Measurements from ENCODE around the gene GTPBP1. TPM values are rescaled to one million over a fixed set of nuclear protein-coding genes. Genes with fewer than 3 reads are reported as not detected.

Gene GTPBP1
- total RNA-seq, 1 experiment from 2014 or later = 28.9 TPM

GRCh38 chr22:38734421-38735100 lies 28.8 kb downstream of the GTPBP1 start:
- H3K4me3 ChIP-seq = no peak overlapping the region
- no peaks in the 10 kb centered on the region for H3K27me3 ChIP-seq (replicated peaks)
- H3K9me3 ChIP-seq (replicated peaks) = no peaks in the 10 kb centered on the region
- no peaks in the 10 kb centered on the region for H3K4me1 ChIP-seq (replicated peaks)
- H3K27ac ChIP-seq = no peak overlapping the region
- no peak for DNase-seq (ENCODE audit: low read depth in 1 of 2, low spot score in 2 of 2)
- peaks cover 100% of the 10 kb centered on the region for H3K36me3 ChIP-seq

GRCh38 chr22:38735126-38735464 lies 29.4 kb downstream of the GTPBP1 start:
- H3K27ac ChIP-seq = no peak overlapping the region
- peaks cover 100% of the 10 kb centered on the region for H3K36me3 ChIP-seq
- H3K4me1 ChIP-seq (replicated peaks) = no peaks in the 10 kb centered on the region
- no peak overlapping the region for H3K4me3 ChIP-seq
- no peaks in the 10 kb centered on the region for H3K27me3 ChIP-seq (replicated peaks)
- no peak for DNase-seq (ENCODE audit: low read depth in 1 of 2, low spot score in 2 of 2)
- H3K9me3 ChIP-seq (replicated peaks) = no peaks in the 10 kb centered on the region

DNA sequence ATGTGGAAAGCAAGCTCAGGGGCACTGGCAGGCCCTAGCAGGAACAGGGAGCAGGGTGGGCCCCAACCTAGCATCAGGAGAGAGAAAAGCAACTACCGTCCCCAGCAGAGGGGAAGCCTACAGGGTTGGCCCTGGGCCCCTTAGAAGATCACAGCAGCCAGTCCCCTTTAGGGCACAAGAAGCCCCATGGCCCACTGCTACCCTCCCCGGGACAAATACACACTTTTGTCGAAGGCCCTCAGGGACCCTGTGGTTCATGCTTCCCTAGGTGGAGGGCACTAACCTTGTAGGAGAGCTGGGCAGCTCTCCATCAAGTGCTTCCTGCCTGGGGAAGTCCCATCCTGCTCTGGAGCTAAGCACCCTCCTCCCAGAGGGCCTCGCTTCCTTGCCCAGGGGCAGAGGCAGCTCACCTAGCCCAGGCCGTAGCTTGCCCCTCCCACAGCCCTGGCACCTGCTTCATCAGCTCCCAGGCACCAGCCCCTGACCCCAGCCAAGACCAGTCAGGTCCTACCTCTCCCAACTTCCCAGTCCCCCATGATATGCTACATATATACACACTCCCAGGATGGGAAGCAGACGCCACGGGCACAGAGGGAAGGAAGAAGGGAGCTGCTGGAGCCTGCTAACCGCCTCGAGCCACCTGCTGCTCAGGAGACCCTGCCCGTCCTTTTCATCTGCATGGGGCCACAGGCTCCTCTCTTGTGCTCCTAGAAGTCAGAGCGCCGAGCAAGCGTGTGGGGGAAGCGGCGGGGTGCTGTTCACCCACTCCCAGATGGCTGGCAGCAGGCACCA lies 29.9 kb downstream of the GTPBP1 start:
- no peak for DNase-seq (ENCODE audit: low read depth in 1 of 2, low spot score in 2 of 2)
- H3K27ac ChIP-seq = no peak overlapping the region
- H3K4me3 ChIP-seq = no peak overlapping the region
- peaks cover 100% of the 10 kb centered on the region for H3K36me3 ChIP-seq
- H3K9me3 ChIP-seq (replicated peaks) = no peaks in the 10 kb centered on the region
- no peaks in the 10 kb centered on the region for H3K4me1 ChIP-seq (replicated peaks)
- no peaks in the 10 kb centered on the region for H3K27me3 ChIP-seq (replicated peaks)

DNA sequence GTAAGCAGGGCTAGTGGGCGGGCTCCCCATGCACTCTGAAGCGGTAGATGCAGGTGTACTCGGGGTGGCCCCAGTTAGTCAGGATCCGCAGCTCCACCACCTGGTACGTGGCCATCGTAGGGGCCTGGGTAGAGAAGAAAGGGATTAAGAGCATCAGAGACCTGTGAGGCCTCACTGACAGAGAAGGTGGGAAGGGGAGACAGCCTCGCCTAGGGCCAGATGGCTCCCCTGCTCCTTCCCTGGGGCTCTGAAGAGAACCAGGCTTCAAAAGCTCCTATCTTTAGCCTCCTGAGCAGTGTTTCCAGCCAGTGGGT lies 30.5 kb downstream of the GTPBP1 start:
- DNase-seq (ENCODE audit: low read depth in 1 of 2, low spot score in 2 of 2) = no peak
- H3K27me3 ChIP-seq (replicated peaks) = no peaks in the 10 kb centered on the region
- no peaks in the 10 kb centered on the region for H3K9me3 ChIP-seq (replicated peaks)
- no peak overlapping the region for H3K4me3 ChIP-seq
- peaks cover 100% of the 10 kb centered on the region for H3K36me3 ChIP-seq
- H3K4me1 ChIP-seq (replicated peaks) = no peaks in the 10 kb centered on the region
- no peak overlapping the region for H3K27ac ChIP-seq

DNA sequence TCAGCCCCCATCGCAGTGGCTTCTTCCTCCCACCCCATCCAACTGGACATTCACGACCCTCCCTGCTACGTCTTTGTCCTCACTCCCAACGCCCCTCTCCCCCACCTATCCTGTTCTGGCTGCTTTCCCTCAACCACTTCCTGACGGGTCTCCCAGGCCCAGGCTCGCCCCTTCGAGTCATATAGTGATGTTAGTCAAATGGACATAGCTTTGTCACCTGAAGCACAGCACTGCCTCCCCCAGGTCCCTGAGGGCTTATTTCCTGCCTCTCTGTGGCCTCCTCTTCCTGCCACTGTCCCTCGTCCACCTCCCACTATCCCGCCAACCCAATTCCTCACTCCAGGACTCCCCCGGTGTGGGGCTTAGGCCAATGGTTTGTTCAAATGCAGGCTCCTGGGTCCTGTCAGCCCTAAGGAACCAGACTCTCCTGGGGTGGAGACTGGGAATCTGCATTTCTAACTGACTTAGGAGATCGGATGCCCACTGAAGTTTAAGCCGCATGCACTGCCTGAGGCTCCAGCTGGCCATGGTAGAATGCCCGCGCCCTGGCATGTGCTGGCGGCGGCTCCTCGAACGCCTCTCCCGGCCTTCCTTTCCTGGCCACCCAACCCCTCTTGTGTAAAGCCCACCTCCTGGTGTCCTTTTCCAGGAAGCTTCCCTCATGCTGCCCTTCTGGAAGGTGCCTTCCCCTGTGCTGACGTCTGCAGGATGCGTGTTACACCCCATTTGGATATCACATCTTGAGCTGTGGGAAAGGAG lies 31.7 kb downstream of the GTPBP1 start:
- peaks cover 100% of the 10 kb centered on the region for H3K36me3 ChIP-seq
- DNase-seq (ENCODE audit: low read depth in 1 of 2, low spot score in 2 of 2) = no peak

GRCh38 chr22:38738475-38739070 lies 32.8 kb downstream of the GTPBP1 start:
- H3K27ac ChIP-seq = no peak overlapping the region
- H3K9me3 ChIP-seq (replicated peaks) = no peaks in the 10 kb centered on the region
- H3K36me3 ChIP-seq = peaks cover 99% of the 10 kb centered on the region
- no peaks in the 10 kb centered on the region for H3K4me1 ChIP-seq (replicated peaks)
- H3K4me3 ChIP-seq = no peak overlapping the region
- H3K27me3 ChIP-seq (replicated peaks) = no peaks in the 10 kb centered on the region
- DNase-seq (ENCODE audit: low read depth in 1 of 2, low spot score in 2 of 2) = no peak

More for the DNA sequence above, 31.7 kb downstream of the GTPBP1 start:
- no peak overlapping the region for H3K4me3 ChIP-seq
- H3K27ac ChIP-seq = no peak overlapping the region
- no peaks in the 10 kb centered on the region for H3K4me1 ChIP-seq (replicated peaks)
- H3K27me3 ChIP-seq (replicated peaks) = no peaks in the 10 kb centered on the region
- no peaks in the 10 kb centered on the region for H3K9me3 ChIP-seq (replicated peaks)

- Histone ChIP-seq H3K27ac (no peak overlapping the region), H3K4me3 (no peak overlapping the region), H3K4me1 (replicated peaks) (no peaks in the 10 kb centered on the region), H3K36me3 (peaks cover 99% of the 10 kb centered on the region), H3K9me3 (replicated peaks) (no peaks in the 10 kb centered on the region), H3K27me3 (replicated peaks) (no peaks in the 10 kb centered on the region)
- no peak for DNase-seq (ENCODE audit: low read depth in 1 of 2, low spot score in 2 of 2)
Measured at GRCh38 chr22:38739300-38740055, 33.7 kb downstream of the GTPBP1 start.

- H3K27ac ChIP-seq = no peak overlapping the region
- peaks cover 99% of the 10 kb centered on the region for H3K36me3 ChIP-seq
- DNase-seq (ENCODE audit: low read depth in 1 of 2, low spot score in 2 of 2) = no peak
- no peak overlapping the region for H3K4me3 ChIP-seq
- H3K27me3 ChIP-seq (replicated peaks) = no peaks in the 10 kb centered on the region
- H3K4me1 ChIP-seq (replicated peaks) = no peaks in the 10 kb centered on the region
- H3K9me3 ChIP-seq (replicated peaks) = no peaks in the 10 kb centered on the region
Measured at GRCh38 chr22:38740116-38740723, 34.5 kb downstream of the GTPBP1 start.

DNA sequence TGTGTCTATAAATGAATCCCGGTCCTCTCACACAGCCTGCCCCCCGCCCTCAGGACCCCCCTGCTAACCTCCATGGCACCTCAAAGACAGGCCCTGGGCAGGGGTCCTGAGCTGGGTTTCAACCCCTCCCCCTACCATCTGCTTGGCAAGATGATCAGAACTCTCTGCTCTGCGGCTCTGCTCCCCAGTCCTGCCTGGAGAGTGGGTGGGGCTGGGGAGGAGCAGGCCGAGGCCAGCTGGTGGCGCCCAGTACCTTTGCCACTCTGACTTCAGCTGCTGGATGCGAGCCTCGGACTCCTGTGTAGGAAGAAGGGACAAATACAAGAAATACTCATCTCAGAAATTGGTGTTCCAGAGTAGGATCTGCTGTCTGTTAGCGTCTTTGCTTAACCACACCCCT lies 35.0 kb downstream of the GTPBP1 start:
- Histone ChIP-seq H3K36me3 (peaks cover 99% of the 10 kb centered on the region), H3K9me3 (replicated peaks) (no peaks in the 10 kb centered on the region)

DNA sequence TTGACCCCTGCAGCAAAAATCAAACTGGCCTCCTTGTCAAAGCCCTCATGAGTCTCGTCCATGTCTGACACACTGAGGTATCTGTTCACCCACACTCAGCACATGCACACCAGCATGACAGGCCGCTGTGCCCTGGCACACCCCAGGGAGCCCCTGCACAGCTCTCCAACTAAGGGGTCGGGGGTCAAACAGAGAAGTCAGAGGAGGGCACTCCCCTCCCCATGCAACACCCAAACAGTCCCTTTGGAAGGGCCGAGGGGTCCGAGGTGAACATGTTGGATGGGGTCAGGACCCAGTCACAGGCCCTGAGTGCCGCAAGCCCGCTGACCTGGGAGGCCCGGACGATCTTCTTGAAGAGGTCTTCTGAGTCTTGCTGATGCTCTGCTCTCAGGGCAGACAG lies 35.4 kb downstream of the GTPBP1 start:
- Histone ChIP-seq H3K36me3 (peaks cover 99% of the 10 kb centered on the region), H3K9me3 (replicated peaks) (no peaks in the 10 kb centered on the region), H3K4me1 (replicated peaks) (no peaks in the 10 kb centered on the region), H3K4me3 (no peak overlapping the region), H3K27ac (no peak overlapping the region), H3K27me3 (replicated peaks) (no peaks in the 10 kb centered on the region)
- DNase-seq (ENCODE audit: low read depth in 1 of 2, low spot score in 2 of 2) = no peak

More for the DNA sequence above, 35.0 kb downstream of the GTPBP1 start:
- H3K4me3 ChIP-seq = no peak overlapping the region
- no peak for DNase-seq (ENCODE audit: low read depth in 1 of 2, low spot score in 2 of 2)
- H3K27ac ChIP-seq = no peak overlapping the region
- H3K27me3 ChIP-seq (replicated peaks) = no peaks in the 10 kb centered on the region
- H3K4me1 ChIP-seq (replicated peaks) = no peaks in the 10 kb centered on the region

DNA sequence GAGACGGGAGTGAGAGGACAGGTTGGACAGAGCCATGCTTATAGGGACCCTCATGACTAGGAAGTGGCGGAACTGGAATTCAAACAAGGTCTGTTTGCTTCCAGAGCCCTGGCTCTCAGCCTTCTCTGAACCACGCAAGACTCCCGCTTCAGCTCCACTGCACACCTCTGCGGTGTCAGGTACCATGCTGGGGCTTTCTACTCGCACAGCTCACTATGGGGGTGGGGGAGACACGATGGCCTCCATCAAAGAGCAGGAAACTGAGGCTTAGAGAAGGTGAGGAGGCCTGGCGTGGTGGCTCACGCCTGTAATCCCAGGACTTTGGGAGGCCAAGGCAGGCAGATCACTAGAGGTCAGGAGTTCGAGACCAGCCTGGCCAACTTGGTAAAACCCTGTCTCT lies 35.8 kb downstream of the GTPBP1 start:
- H3K4me3 ChIP-seq = no peak overlapping the region
- H3K9me3 ChIP-seq (replicated peaks) = no peaks in the 10 kb centered on the region
- H3K27me3 ChIP-seq (replicated peaks) = no peaks in the 10 kb centered on the region
- no peak for DNase-seq (ENCODE audit: low read depth in 1 of 2, low spot score in 2 of 2)
- peaks cover 99% of the 10 kb centered on the region for H3K36me3 ChIP-seq
- no peaks in the 10 kb centered on the region for H3K4me1 ChIP-seq (replicated peaks)
- H3K27ac ChIP-seq = no peak overlapping the region

- H3K36me3 ChIP-seq = peaks cover 99% of the 10 kb centered on the region
- H3K9me3 ChIP-seq (replicated peaks) = no peaks in the 10 kb centered on the region
- no peak overlapping the region for H3K27ac ChIP-seq
Measured at GRCh38 chr22:38742176-38742942, 36.6 kb downstream of the GTPBP1 start.

More at GRCh38 chr22:38742176-38742942, 36.6 kb downstream of the GTPBP1 start:
- no peaks in the 10 kb centered on the region for H3K4me1 ChIP-seq (replicated peaks)
- no peak overlapping the region for H3K4me3 ChIP-seq
- H3K27me3 ChIP-seq (replicated peaks) = no peaks in the 10 kb centered on the region
- DNase-seq (ENCODE audit: low read depth in 1 of 2, low spot score in 2 of 2) = no peak

All from SJSA1 (cell line).